Glutamatergic neuron (in vitro differentiated cells): ENCODE results near the gene CFAP221. TPM values are rescaled to one million over a fixed set of nuclear protein-coding genes. Genes with fewer than 3 reads are reported as not detected.

ENCODE experiments used
- DNase-seq: peaks from one replicate; pipeline ENCODE4 v3.0.0; 2022
- H3K27ac Mint-ChIP-seq: one replicate; pipeline ENCODE4 v1.8.0; 2020; ENCODE audit warnings: mild to moderate bottlenecking, mixed read lengths, inconsistent platforms; ENCODE audit not compliant: unreplicated experiment
- H3K27me3 Mint-ChIP-seq: one replicate; pipeline ENCODE4 v1.8.0; 2020; ENCODE audit warnings: mild to moderate bottlenecking, moderate library complexity, mixed read lengths, inconsistent platforms; ENCODE audit not compliant: unreplicated experiment
- H3K36me3 Mint-ChIP-seq: one replicate; pipeline ENCODE4 v1.8.0; 2020; ENCODE audit warnings: mild to moderate bottlenecking, mixed read lengths, inconsistent platforms; ENCODE audit not compliant: unreplicated experiment
- H3K4me1 Mint-ChIP-seq: one replicate; pipeline ENCODE4 v1.8.0; 2020; ENCODE audit warnings: mild to moderate bottlenecking, low read depth, mixed read lengths, inconsistent platforms; ENCODE audit not compliant: unreplicated experiment
- H3K4me3 Mint-ChIP-seq: one replicate; pipeline ENCODE4 v1.8.0; 2020; ENCODE audit warnings: mild to moderate bottlenecking, mixed read lengths, inconsistent platforms; ENCODE audit not compliant: unreplicated experiment
- H3K9me3 Mint-ChIP-seq: one replicate; pipeline ENCODE4 v1.8.0; 2020; ENCODE audit warnings: mild to moderate bottlenecking, moderate library complexity, mixed read lengths, inconsistent platforms; ENCODE audit not compliant: unreplicated experiment
- CTCF ChIP-seq: fragments of 200-600 bp; sonication (generic); IDR thresholded peaks from one replicate; pipeline ENCODE4 v1.5.0; 2021; ENCODE audit not compliant: partially characterized antibody, unreplicated experiment
- total RNA-seq: library from RNA; stranded (reverse); fragmentation: NEBNext Ultra II Directional; extraction: Animal tissue kit (Norgen Biotek cat#: 25700); gene quantifications from one replicate; pipeline ENCODE4 v1.2.1, GENCODE V29; 2021; ENCODE audit not compliant: unreplicated experiment

CFAP221 gene
- total RNA-seq, 1 donor from 2014 or later = 0.34 TPM

- TF ChIP-seq CTCF = no peak
- no peak for DNase-seq
- Mint-ChIP-seq H3K27ac (no peak overlapping the region), H3K4me1 (peaks cover 20% of the 10 kb centered on the region), H3K9me3 (peaks cover 3% of the 10 kb centered on the region), H3K4me3 (no peak overlapping the region), H3K36me3 (no peaks in the 10 kb centered on the region), H3K27me3 (peaks cover 6% of the 10 kb centered on the region)
Measured at GRCh38 chr2:119637371-119637770, 93.1 kb downstream of the CFAP221 start.

- Mint-ChIP-seq H3K4me1 (peaks cover 20% of the 10 kb centered on the region), H3K27me3 (peaks cover 6% of the 10 kb centered on the region), H3K27ac (no peak overlapping the region), H3K36me3 (no peaks in the 10 kb centered on the region), H3K4me3 (no peak overlapping the region), H3K9me3 (peaks cover 3% of the 10 kb centered on the region)
- TF ChIP-seq CTCF = no peak
- DNase-seq = no peak
Measured at GRCh38 chr2:119638246-119638645, 94.0 kb downstream of the CFAP221 start.

- H3K27ac Mint-ChIP-seq = peak overlapping the region; percentile 59
- H3K27me3 Mint-ChIP-seq = peaks cover 6% of the 10 kb centered on the region
- peak; percentile 55 for DNase-seq
- peak overlapping the region; percentile 36 for H3K4me3 Mint-ChIP-seq
- no peak for TF ChIP-seq CTCF
- peaks cover 20% of the 10 kb centered on the region for H3K4me1 Mint-ChIP-seq
- H3K9me3 Mint-ChIP-seq = peaks cover 3% of the 10 kb centered on the region
- H3K36me3 Mint-ChIP-seq = no peaks in the 10 kb centered on the region
Measured at GRCh38 chr2:119638685-119639554, 94.7 kb downstream of the CFAP221 start.

- Mint-ChIP-seq H3K27me3 (peaks cover 4% of the 10 kb centered on the region), H3K27ac (no peak overlapping the region), H3K4me1 (peaks cover 27% of the 10 kb centered on the region), H3K9me3 (peaks cover 3% of the 10 kb centered on the region), H3K36me3 (no peaks in the 10 kb centered on the region), H3K4me3 (peak overlapping the region; percentile 58)
- TF ChIP-seq CTCF = peak; percentile 87
- peak; percentile 87 for DNase-seq
Measured at GRCh38 chr2:119641562-119642258, 97.5 kb downstream of the CFAP221 start.

GRCh38 chr2:119644186-119644585 is 99.9 kb downstream of the CFAP221 start:
- Mint-ChIP-seq H3K4me3 (no peak overlapping the region), H3K4me1 (peaks cover 18% of the 10 kb centered on the region), H3K36me3 (no peaks in the 10 kb centered on the region), H3K9me3 (peaks cover under 1% of the 10 kb centered on the region), H3K27me3 (no peaks in the 10 kb centered on the region), H3K27ac (no peak overlapping the region)
- no peak for TF ChIP-seq CTCF
- no peak for DNase-seq
